Lower leg skin (tissue), 3 donors: ENCODE data around the gene CTNNBL1.

Experiments
- POLR2A ChIP-seq, 2 donors: fragments of 450-650 bp; IDR thresholded peaks; one replicate each; pipeline ENCODE4 v1.6.1; 2016 to 2017; ENCODE audit warnings: antibody characterized with exemption in 2 of 2, mild to moderate bottlenecking in 1 of 2, moderate library complexity in 1 of 2
- TF ChIP-seq, protein P1 (sequence below), 3 donors: fragments of 450-650 bp; IDR thresholded peaks; one replicate each; pipeline ENCODE4 v1.5.1; 2016; ENCODE audit warnings: antibody characterized with exemption in 3 of 3, mild to moderate bottlenecking in 3 of 3, moderate library complexity in 2 of 3

DNA sequence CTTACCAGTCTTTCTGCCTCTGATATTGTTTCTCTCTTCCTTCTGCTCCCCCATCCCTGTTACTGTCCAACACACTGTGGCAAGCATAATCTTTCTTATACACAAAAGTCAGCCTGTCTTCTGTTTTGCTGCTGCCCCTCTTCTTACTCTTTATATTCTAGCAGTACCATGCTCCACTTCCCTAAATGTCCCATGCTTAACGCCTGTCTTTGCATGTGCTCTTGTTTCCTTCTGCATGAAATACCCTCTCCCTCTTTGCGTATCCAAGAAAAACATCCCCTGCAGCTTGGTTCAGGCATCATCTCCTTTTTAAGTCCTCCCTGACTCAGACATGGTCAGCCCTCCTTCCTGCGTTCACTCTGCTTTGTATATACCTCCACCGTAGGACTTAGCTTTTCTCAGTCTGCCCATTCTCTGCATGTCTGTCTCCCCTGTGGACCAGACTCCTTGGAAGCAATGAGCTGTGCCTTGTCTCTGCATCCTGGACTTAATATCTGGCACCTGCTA, 103.9 kb downstream of the CTNNBL1 start:
- TF ChIP-seq, protein P1, sequence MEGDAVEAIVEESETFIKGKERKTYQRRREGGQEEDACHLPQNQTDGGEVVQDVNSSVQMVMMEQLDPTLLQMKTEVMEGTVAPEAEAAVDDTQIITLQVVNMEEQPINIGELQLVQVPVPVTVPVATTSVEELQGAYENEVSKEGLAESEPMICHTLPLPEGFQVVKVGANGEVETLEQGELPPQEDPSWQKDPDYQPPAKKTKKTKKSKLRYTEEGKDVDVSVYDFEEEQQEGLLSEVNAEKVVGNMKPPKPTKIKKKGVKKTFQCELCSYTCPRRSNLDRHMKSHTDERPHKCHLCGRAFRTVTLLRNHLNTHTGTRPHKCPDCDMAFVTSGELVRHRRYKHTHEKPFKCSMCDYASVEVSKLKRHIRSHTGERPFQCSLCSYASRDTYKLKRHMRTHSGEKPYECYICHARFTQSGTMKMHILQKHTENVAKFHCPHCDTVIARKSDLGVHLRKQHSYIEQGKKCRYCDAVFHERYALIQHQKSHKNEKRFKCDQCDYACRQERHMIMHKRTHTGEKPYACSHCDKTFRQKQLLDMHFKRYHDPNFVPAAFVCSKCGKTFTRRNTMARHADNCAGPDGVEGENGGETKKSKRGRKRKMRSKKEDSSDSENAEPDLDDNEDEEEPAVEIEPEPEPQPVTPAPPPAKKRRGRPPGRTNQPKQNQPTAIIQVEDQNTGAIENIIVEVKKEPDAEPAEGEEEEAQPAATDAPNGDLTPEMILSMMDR (IDR thresholded peaks at IDR 0.05), result no peak
- TF ChIP-seq POLR2A (IDR thresholded peaks at IDR 0.05), result no peak
